ENCODE results near the gene TMSB10. TPM values are rescaled to one million over a fixed set of nuclear protein-coding genes. Genes with fewer than 3 reads are reported as not detected.

Gene TMSB10
- total and polyA plus RNA-seq, 8 donors, result 504 to 5,821 (median 1,971) TPM

- Histone ChIP-seq H3K4me1 (peaks cover 11 to 35% (median 21%) of the 10 kb centered on the region in 4 donors), H3K9me3 (no peaks in the 10 kb centered on the region), H3K4me3 (no peak overlapping the region), H3K27me3 (no peaks in the 10 kb centered on the region), H3K27ac (peak overlapping the region in 3 of 5 donors; percentile 19 to 29 (median 20)), H3K36me3 (no peaks in the 10 kb centered on the region)
- TF ChIP-seq POLR2AphosphoS5 (IDR thresholded peaks at IDR 0.05), result no peak
- no peak for TF ChIP-seq POLR2A (IDR thresholded peaks at IDR 0.05)
- TF ChIP-seq CTCF (IDR thresholded peaks at IDR 0.05), result no peak
- TF ChIP-seq EP300 (IDR thresholded peaks at IDR 0.05), result no peak
- WGBS, 5 donors, result 58 to 74% (median 66%) methylated on average over 7 of the region's 7 CpGs
- DNase-seq, result no peak
- intact Hi-C loops (cut with DNase I; ENCODE audit: low total_unique reads), result no loop called here
Observed at GRCh38 chr2:84894758-84895520, 10.5 kb upstream of the TMSB10 start.

- intact Hi-C loops (cut with DNase I; ENCODE audit: low total_unique reads), result no loop called here
- H3K9me3 ChIP-seq, result no peaks in the 10 kb centered on the region
Observed at GRCh38 chr2:84896567-84896966, 8.9 kb upstream of the TMSB10 start.

GRCh38 chr2:84897773-84898172 is 7.7 kb upstream of the TMSB10 start:
- DNase-seq, result no peak
- 55 to 76% (median 70%) methylated on average over 1 of the region's 1 CpG for WGBS, 5 donors
- Histone ChIP-seq H3K4me1 (peaks cover 11 to 35% (median 21%) of the 10 kb centered on the region in 4 donors), H3K4me3 (no peak overlapping the region), H3K27ac (peak overlapping the region in 4 of 5 donors; percentile 64 to 70 (median 70)), H3K36me3 (no peaks in the 10 kb centered on the region), H3K9me3 (no peaks in the 10 kb centered on the region), H3K27me3 (no peaks in the 10 kb centered on the region)
- intact Hi-C loops (cut with DNase I; ENCODE audit: low total_unique reads), result no loop called here
- TF ChIP-seq EP300 (IDR thresholded peaks at IDR 0.05), result no peak
- no peak for TF ChIP-seq POLR2AphosphoS5 (IDR thresholded peaks at IDR 0.05)
- TF ChIP-seq CTCF (IDR thresholded peaks at IDR 0.05), result no peak
- TF ChIP-seq POLR2A (IDR thresholded peaks at IDR 0.05), result no peak

More at GRCh38 chr2:84896567-84896966, 8.9 kb upstream of the TMSB10 start:
- no peak for TF ChIP-seq POLR2A (IDR thresholded peaks at IDR 0.05)
- TF ChIP-seq EP300 (IDR thresholded peaks at IDR 0.05), result no peak
- no peak for TF ChIP-seq CTCF (IDR thresholded peaks at IDR 0.05)
- WGBS, 5 donors, result 81 to 90% (median 89%) methylated on average over 2 of the region's 2 CpGs
- Histone ChIP-seq H3K36me3 (no peaks in the 10 kb centered on the region), H3K27ac (no peak overlapping the region), H3K4me3 (no peak overlapping the region), H3K27me3 (no peaks in the 10 kb centered on the region), H3K4me1 (peaks cover 11 to 35% (median 21%) of the 10 kb centered on the region in 4 donors)
- no peak for DNase-seq

GRCh38 chr2:84899304-84900204 is 5.9 kb upstream of the TMSB10 start:
- H3K27ac ChIP-seq, result peak overlapping the region; percentile 18 to 70 (median 69)
- intact Hi-C loops (cut with DNase I; ENCODE audit: low total_unique reads), result no loop called here
- DNase-seq, result peak in 1 of 2 donors; percentile 61

More at GRCh38 chr2:84899304-84900204, 5.9 kb upstream of the TMSB10 start:
- 47 to 73% (median 63%) methylated on average over 8 of the region's 8 CpGs for WGBS, 5 donors
- no peak overlapping the region for H3K4me3 ChIP-seq
- no peaks in the 10 kb centered on the region for H3K9me3 ChIP-seq
- no peaks in the 10 kb centered on the region for H3K36me3 ChIP-seq
- H3K27me3 ChIP-seq, result no peaks in the 10 kb centered on the region
- H3K4me1 ChIP-seq, result peaks cover 11 to 34% (median 25%) of the 10 kb centered on the region in 4 donors
- no peak for TF ChIP-seq EP300 (IDR thresholded peaks at IDR 0.05)
- TF ChIP-seq POLR2AphosphoS5 (IDR thresholded peaks at IDR 0.05), result no peak
- no peak for TF ChIP-seq POLR2A (IDR thresholded peaks at IDR 0.05)
- no peak for TF ChIP-seq CTCF (IDR thresholded peaks at IDR 0.05)

All from stomach (tissue), 9 donors.